ENCODE data around the gene CYP3A4.
"Not testable (repeated sequence)": the region's sequence is repeated elsewhere in the genome, so short reads cannot be mapped to it uniquely, and the experiment has no call there.

Gene CYP3A4

GRCh38 chr7:99748846-99749579, 35.0 kb downstream of the CYP3A4 start:
- DNase-seq: no peak

GRCh38 chr7:99746915-99747314, 37.1 kb downstream of the CYP3A4 start:
- not testable (repeated sequence) for DNase-seq

- not testable (repeated sequence) for DNase-seq
These were observed 38.6 kb downstream of the CYP3A4 start for GRCh38 chr7:99745395-99745794.

- no peak for DNase-seq
These were observed 41.1 kb downstream of the CYP3A4 start for GRCh38 chr7:99742737-99743394.

- DNase-seq: no peak
These were observed 42.6 kb downstream of the CYP3A4 start for GRCh38 chr7:99741441-99741795.

GRCh38 chr7:99740573-99741440, 43.2 kb downstream of the CYP3A4 start:
- DNase-seq: no peak

GRCh38 chr7:99739699-99740572, 44.0 kb downstream of the CYP3A4 start:
- no peak for DNase-seq

- no peak for DNase-seq
These were observed 46.3 kb downstream of the CYP3A4 start for GRCh38 chr7:99737726-99738125.

- not testable (repeated sequence) for DNase-seq
These were observed 47.3 kb downstream of the CYP3A4 start for GRCh38 chr7:99736667-99737066.

- DNase-seq: no peak
These were observed 49.0 kb downstream of the CYP3A4 start, which contains the start of gene CYP3A7 for GRCh38 chr7:99734987-99735386. Gene CYP3A7 (minus strand): TSS chr7:99735196. CDS start chr7:99735093, 103 bp downstream.

- DNase-seq: no peak
These were observed 50.5 kb downstream of the CYP3A4 start for GRCh38 chr7:99733448-99733847.

GRCh38 chr7:99733003-99733402, 51.0 kb downstream of the CYP3A4 start:
- DNase-seq: no peak

GRCh38 chr7:99731638-99732374, 52.2 kb downstream of the CYP3A4 start:
- no peak for DNase-seq

GRCh38 chr7:99730992-99731391, 53.0 kb downstream of the CYP3A4 start:
- DNase-seq: no peak

- no peak for DNase-seq
These were observed 53.7 kb downstream of the CYP3A4 start for GRCh38 chr7:99730238-99730810.

- DNase-seq: no peak
These were observed 54.3 kb downstream of the CYP3A4 start for GRCh38 chr7:99729486-99730237.

GRCh38 chr7:99728615-99729014, 55.4 kb downstream of the CYP3A4 start:
- no peak for DNase-seq

GRCh38 chr7:99723201-99723600, 60.8 kb downstream of the CYP3A4 start:
- not testable (repeated sequence) for DNase-seq

- no peak for DNase-seq
These were observed 63.0 kb downstream of the CYP3A4 start for GRCh38 chr7:99720800-99721595.

Data from activated CD8-positive, alpha-beta memory T cell treated with anti-CD3 and anti-CD28 coated beads, Interleukin-2, amount 50 U/mL, for 4 hours (primary cell).